Pulmonary artery endothelial cell (primary cell): ENCODE results near the gene HHIPL1. TPM values are rescaled to one million over a fixed set of nuclear protein-coding genes. Genes with fewer than 3 reads are reported as not detected.

Experiments used
- DNase-seq: peaks from one replicate; pipeline ENCODE4 v3.0.0-alpha.2; 2011; ENCODE audit warnings: low read depth, low spot score
- total RNA-seq: library from RNA; depleted of rRNA; stranded (reverse); fragments of >200 nt; gene quantifications from 2 replicates; pipeline ENCODE4 v1.2.3, GENCODE V29; 2014

HHIPL1 gene
- total RNA-seq, 1 donor from 2014 or later: 2.2 TPM

- no peak for DNase-seq
These were observed 30.5 kb downstream of the HHIPL1 start for GRCh38 chr14:99675382-99675835.

- DNase-seq: no peak
These were observed 31.0 kb downstream of the HHIPL1 start for GRCh38 chr14:99675951-99676350.

GRCh38 chr14:99676657-99677056 lies 31.7 kb downstream of the HHIPL1 start:
- no peak for DNase-seq

GRCh38 chr14:99677231-99678140 lies 32.6 kb downstream of the HHIPL1 start:
- no peak for DNase-seq

GRCh38 chr14:99678198-99678597 lies 33.3 kb downstream of the HHIPL1 start:
- no peak for DNase-seq

GRCh38 chr14:99679111-99679510 lies 34.2 kb downstream of the HHIPL1 start:
- DNase-seq: no peak

- no peak for DNase-seq
These were observed 34.6 kb downstream of the HHIPL1 start for GRCh38 chr14:99679543-99679942.

GRCh38 chr14:99679996-99680395 lies 35.1 kb downstream of the HHIPL1 start:
- no peak for DNase-seq

- no peak for DNase-seq
These were observed 36.3 kb downstream of the HHIPL1 start for GRCh38 chr14:99681101-99681831.

- DNase-seq: no peak
These were observed 36.9 kb downstream of the HHIPL1 start for GRCh38 chr14:99681832-99682148.

GRCh38 chr14:99682809-99683618 lies 38.1 kb downstream of the HHIPL1 start:
- peak; percentile 15 for DNase-seq

GRCh38 chr14:99683619-99684409 lies 38.9 kb downstream of the HHIPL1 start, which contains the start of gene CYP46A1:
Gene CYP46A1, plus strand, starts transcription at chr14:99684298. Its CDS starts 120 bp downstream, at chr14:99684418.
- peak; percentile 98 for DNase-seq

- DNase-seq: no peak
These were observed 39.5 kb downstream of the HHIPL1 start for GRCh38 chr14:99684410-99684934.

- no peak for DNase-seq
These were observed 40.2 kb downstream of the HHIPL1 start for GRCh38 chr14:99685151-99685591.

- no peak for DNase-seq
These were observed 40.7 kb downstream of the HHIPL1 start for GRCh38 chr14:99685596-99685995.

- DNase-seq: no peak
These were observed 41.8 kb downstream of the HHIPL1 start for GRCh38 chr14:99686557-99687283.

- no peak for DNase-seq
These were observed 42.6 kb downstream of the HHIPL1 start for GRCh38 chr14:99687284-99688209.

GRCh38 chr14:99688210-99688581 lies 43.3 kb downstream of the HHIPL1 start:
- no peak for DNase-seq

- DNase-seq: no peak
These were observed 43.7 kb downstream of the HHIPL1 start for GRCh38 chr14:99688629-99689028.
